Neural progenitor cell (in vitro differentiated cells): ENCODE measurements around the gene IQCH. TPM values are rescaled to one million over a fixed set of nuclear protein-coding genes. Genes with fewer than 3 reads are reported as not detected.
A peak's percentile ranks its signal among the peaks of the same experiment; 100 is the strongest.

Experiments used
- DNase-seq: peaks from one replicate; pipeline ENCODE4 v3.0.0-alpha.2; 2016; ENCODE audit warnings: low spot score
- H2AFZ ChIP-seq: fragments of 200-600 bp; sonication (generic); replicated peaks from 2 replicates; pipeline ENCODE4 v1.6.1; 2016; ENCODE audit warnings: antibody characterized with exemption
- H3F3A ChIP-seq: fragments of 200-600 bp; sonication (generic); 2 replicates; pipeline ENCODE4 v1.6.1; 2016; ENCODE audit warnings: antibody characterized with exemption, low read depth
- H3K27ac ChIP-seq: fragments of 200-600 bp; sonication (generic); 2 replicates; pipeline ENCODE4 v1.5.1; 2016; ENCODE audit warnings: mild to moderate bottlenecking
- H3K27me3 ChIP-seq: fragments of 200-600 bp; sonication (generic); 2 replicates; pipeline ENCODE4 v1.6.1; 2016; ENCODE audit warnings: mild to moderate bottlenecking, moderate library complexity
- H3K36me3 ChIP-seq: fragments of 200-600 bp; sonication (generic); 2 replicates; pipeline ENCODE4 v1.5.1; 2016
- H3K4me1 ChIP-seq: fragments of 200-600 bp; sonication (generic); 2 replicates; pipeline ENCODE4 v1.6.1; 2016; ENCODE audit warnings: mixed run types
- H3K4me2 ChIP-seq: fragments of 200-600 bp; sonication (generic); 2 replicates; pipeline ENCODE4 v1.6.1; 2016
- H3K4me3 ChIP-seq: fragments of 200-600 bp; sonication (generic); 2 replicates; pipeline ENCODE4 v1.5.1; 2016
- H3K79me2 ChIP-seq: fragments of 200-600 bp; sonication (generic); 2 replicates; pipeline ENCODE4 v1.6.1; 2016; ENCODE audit warnings: low read depth
- H3K9ac ChIP-seq: fragments of 200-600 bp; sonication (generic); 2 replicates; pipeline ENCODE4 v1.6.1; 2016
- H3K9me3 ChIP-seq: fragments of 200-600 bp; sonication (generic); 2 replicates; pipeline ENCODE4 v1.5.1; 2016; ENCODE audit warnings: low read depth
- H4K20me1 ChIP-seq: fragments of 200-600 bp; sonication (generic); 2 replicates; pipeline ENCODE4 v1.6.1; 2016; ENCODE audit warnings: low read depth
- H3K27ac Mint-ChIP-seq: 3 replicates; pipeline ENCODE4 v1.8.0; 2021; ENCODE audit warnings: mixed read lengths
- H3K27me3 Mint-ChIP-seq: 2 replicates; pipeline ENCODE4 v1.8.0; 2022; ENCODE audit warnings: low read depth, mild to moderate bottlenecking, inconsistent platforms, moderate library complexity, mixed read lengths; ENCODE audit not compliant: insufficient read depth
- H3K36me3 Mint-ChIP-seq: 3 replicates; pipeline ENCODE4 v1.8.0; 2021; ENCODE audit warnings: mixed read lengths
- H3K4me1 Mint-ChIP-seq: 3 replicates; pipeline ENCODE4 v1.8.0; 2021; ENCODE audit warnings: mixed read lengths
- H3K4me3 Mint-ChIP-seq: 3 replicates; pipeline ENCODE4 v1.8.0; 2021; ENCODE audit warnings: mild to moderate bottlenecking, moderate library complexity, mixed read lengths
- H3K9me3 Mint-ChIP-seq: 3 replicates; pipeline ENCODE4 v1.8.0; 2020; ENCODE audit warnings: mixed read lengths
- EZH2 ChIP-seq: fragments of 200-600 bp; sonication (generic); IDR thresholded peaks from 2 replicates; pipeline ENCODE4 v1.6.1; 2017; ENCODE audit warnings: antibody characterized with exemption, mild to moderate bottlenecking, moderate library complexity
- EZH2phosphoT487 ChIP-seq: fragments of 200-600 bp; sonication (generic); IDR thresholded peaks from 2 replicates; pipeline ENCODE4 v1.6.1; 2017; ENCODE audit warnings: antibody characterized with exemption
- total RNA-seq: library from RNA; depleted of rRNA; stranded (reverse); fragments of >200 nt; gene quantifications from 2 replicates; pipeline ENCODE4 v1.2.3, GENCODE V29; 2015; ENCODE audit warnings: low replicate concordance
- TF ChIP-seq, protein P1 (sequence below): fragments of 200-600 bp; sonication (generic); IDR thresholded peaks from 2 replicates; pipeline ENCODE4 v1.5.1; 2017; ENCODE audit warnings: antibody characterized with exemption, mild to moderate bottlenecking

IQCH gene
- total RNA-seq, 1 donor from 2014 or later = 21.0 TPM

- Mint-ChIP-seq H3K4me1 (no peaks in the 10 kb centered on the region), H3K4me3 (no peak overlapping the region), H3K36me3 (no peaks in the 10 kb centered on the region), H3K27ac (no peak overlapping the region), H3K27me3 (no peaks in the 10 kb centered on the region), H3K9me3 (no peaks in the 10 kb centered on the region)
- Histone ChIP-seq H2AFZ (no peak overlapping the region), H3K4me2 (no peak overlapping the region), H3K9ac (no peak overlapping the region), H3K27me3 (no peaks in the 10 kb centered on the region), H3K4me1 (peaks cover 10% of the 10 kb centered on the region), H3K4me3 (no peak overlapping the region), H3K79me2 (no peaks in the 10 kb centered on the region), H3K27ac (no peak overlapping the region), H3K9me3 (no peaks in the 10 kb centered on the region), H3K36me3 (no peaks in the 10 kb centered on the region), H3F3A (peaks cover 12% of the 10 kb centered on the region), H4K20me1 (no peaks in the 10 kb centered on the region)
- TF ChIP-seq, protein P1, sequence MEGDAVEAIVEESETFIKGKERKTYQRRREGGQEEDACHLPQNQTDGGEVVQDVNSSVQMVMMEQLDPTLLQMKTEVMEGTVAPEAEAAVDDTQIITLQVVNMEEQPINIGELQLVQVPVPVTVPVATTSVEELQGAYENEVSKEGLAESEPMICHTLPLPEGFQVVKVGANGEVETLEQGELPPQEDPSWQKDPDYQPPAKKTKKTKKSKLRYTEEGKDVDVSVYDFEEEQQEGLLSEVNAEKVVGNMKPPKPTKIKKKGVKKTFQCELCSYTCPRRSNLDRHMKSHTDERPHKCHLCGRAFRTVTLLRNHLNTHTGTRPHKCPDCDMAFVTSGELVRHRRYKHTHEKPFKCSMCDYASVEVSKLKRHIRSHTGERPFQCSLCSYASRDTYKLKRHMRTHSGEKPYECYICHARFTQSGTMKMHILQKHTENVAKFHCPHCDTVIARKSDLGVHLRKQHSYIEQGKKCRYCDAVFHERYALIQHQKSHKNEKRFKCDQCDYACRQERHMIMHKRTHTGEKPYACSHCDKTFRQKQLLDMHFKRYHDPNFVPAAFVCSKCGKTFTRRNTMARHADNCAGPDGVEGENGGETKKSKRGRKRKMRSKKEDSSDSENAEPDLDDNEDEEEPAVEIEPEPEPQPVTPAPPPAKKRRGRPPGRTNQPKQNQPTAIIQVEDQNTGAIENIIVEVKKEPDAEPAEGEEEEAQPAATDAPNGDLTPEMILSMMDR = no peak
- TF ChIP-seq EZH2phosphoT487 (no peak), EZH2 (no peak)
- DNase-seq = no peak
Measured at GRCh38 chr15:67379530-67379929, 124.9 kb downstream of the IQCH start.

GRCh38 chr15:67380921-67381320, 126.3 kb downstream of the IQCH start:
- Histone ChIP-seq H3K36me3 (no peaks in the 10 kb centered on the region), H3K4me3 (no peak overlapping the region), H3K79me2 (no peaks in the 10 kb centered on the region), H3K27ac (peak overlapping the region; percentile 43), H3F3A (peaks cover 12% of the 10 kb centered on the region), H3K9ac (no peak overlapping the region), H3K27me3 (no peaks in the 10 kb centered on the region), H3K4me2 (peak overlapping the region; percentile 37), H3K9me3 (no peaks in the 10 kb centered on the region), H4K20me1 (no peaks in the 10 kb centered on the region), H3K4me1 (peaks cover 10% of the 10 kb centered on the region), H2AFZ (no peak overlapping the region)
- Mint-ChIP-seq H3K36me3 (no peaks in the 10 kb centered on the region), H3K27me3 (no peaks in the 10 kb centered on the region), H3K27ac (no peak overlapping the region), H3K4me1 (no peaks in the 10 kb centered on the region), H3K4me3 (no peak overlapping the region), H3K9me3 (no peaks in the 10 kb centered on the region)
- no peak for DNase-seq
- TF ChIP-seq EZH2phosphoT487 (no peak), EZH2 (no peak)
- TF ChIP-seq, protein P1 = no peak

DNA sequence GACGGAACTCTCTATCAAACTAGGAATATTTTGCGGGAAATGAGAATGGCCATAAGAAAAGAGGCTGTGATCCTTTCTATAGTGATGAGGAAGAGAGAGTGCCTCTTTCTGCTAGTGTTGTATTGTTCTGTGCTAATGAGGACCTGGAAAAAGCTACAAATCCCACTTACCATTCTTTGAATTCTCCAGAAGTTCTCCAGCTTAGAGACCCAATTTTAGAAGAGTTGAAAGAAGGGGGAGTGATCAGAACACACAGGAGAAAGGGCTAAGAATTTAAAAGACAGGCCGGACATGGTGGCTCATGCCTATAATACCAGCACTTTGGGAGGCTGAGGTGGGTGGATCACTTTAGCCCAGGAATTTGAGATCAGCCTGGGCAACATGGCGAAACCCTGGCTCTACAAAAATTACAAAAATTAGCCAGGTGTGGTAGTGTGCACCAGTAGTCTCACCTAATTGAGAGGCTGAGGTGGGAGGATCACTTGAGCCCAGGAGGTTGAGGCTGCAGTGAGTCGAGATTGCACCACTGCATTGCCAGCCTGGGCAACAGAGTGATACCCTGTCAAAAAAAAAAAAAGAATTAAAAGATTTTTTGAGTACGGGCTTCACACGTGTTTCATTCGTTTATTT, 126.9 kb downstream of the IQCH start:
- H3K27me3 ChIP-seq = no peaks in the 10 kb centered on the region
- peaks cover 12% of the 10 kb centered on the region for H3F3A ChIP-seq
- H3K4me1 ChIP-seq = peaks cover 10% of the 10 kb centered on the region
- H3K4me3 ChIP-seq = no peak overlapping the region
- H3K9ac ChIP-seq = no peak overlapping the region
- no peaks in the 10 kb centered on the region for H3K9me3 Mint-ChIP-seq
- no peaks in the 10 kb centered on the region for H4K20me1 ChIP-seq
- no peaks in the 10 kb centered on the region for H3K79me2 ChIP-seq
- no peak for DNase-seq
- H3K27ac ChIP-seq = peak overlapping the region; percentile 43
- no peaks in the 10 kb centered on the region for H3K36me3 Mint-ChIP-seq
- peak overlapping the region; percentile 37 for H3K4me2 ChIP-seq
- no peak for TF ChIP-seq EZH2phosphoT487
- TF ChIP-seq, protein P1 = no peak
- no peak for TF ChIP-seq EZH2
- H2AFZ ChIP-seq = no peak overlapping the region
- no peaks in the 10 kb centered on the region for H3K9me3 ChIP-seq
- H3K27me3 Mint-ChIP-seq = no peaks in the 10 kb centered on the region
- H3K4me1 Mint-ChIP-seq = no peaks in the 10 kb centered on the region
- H3K4me3 Mint-ChIP-seq = no peak overlapping the region
- no peak overlapping the region for H3K27ac Mint-ChIP-seq
- H3K36me3 ChIP-seq = no peaks in the 10 kb centered on the region
